GM12891 (cell line): Measurements from ENCODE around the gene ZNF2.

Source experiments
- PAX5 ChIP-seq: IDR thresholded peaks from 2 replicates; pipeline ENCODE4 v1.6.1; 2011; ENCODE audit warnings: low read length, moderate library complexity, mild to moderate bottlenecking; ENCODE audit not compliant: insufficient read depth, severe bottlenecking
- POLR2A ChIP-seq: IDR thresholded peaks from 2 replicates; pipeline ENCODE4 v1.6.1; 2011; ENCODE audit warnings: low read depth, low read length, control low read depth
- POLR2AphosphoS5 ChIP-seq: IDR thresholded peaks from 2 replicates; pipeline ENCODE4 v1.6.1; 2011; ENCODE audit warnings: low read depth, low read length, control low read depth
- POU2F2 ChIP-seq: IDR thresholded peaks from 2 replicates; pipeline ENCODE4 v1.6.1; 2011; ENCODE audit warnings: low read depth, mild to moderate bottlenecking, control low read depth, low read length, moderate library complexity
- SPI1 ChIP-seq: IDR thresholded peaks from 2 replicates; pipeline ENCODE4 v1.6.1; 2011; ENCODE audit warnings: low read depth, low read length, control low read depth
- TAF1 ChIP-seq: IDR thresholded peaks from 2 replicates; pipeline ENCODE4 v1.6.1; 2011; ENCODE audit warnings: low read depth, low read length, control low read depth

DNA sequence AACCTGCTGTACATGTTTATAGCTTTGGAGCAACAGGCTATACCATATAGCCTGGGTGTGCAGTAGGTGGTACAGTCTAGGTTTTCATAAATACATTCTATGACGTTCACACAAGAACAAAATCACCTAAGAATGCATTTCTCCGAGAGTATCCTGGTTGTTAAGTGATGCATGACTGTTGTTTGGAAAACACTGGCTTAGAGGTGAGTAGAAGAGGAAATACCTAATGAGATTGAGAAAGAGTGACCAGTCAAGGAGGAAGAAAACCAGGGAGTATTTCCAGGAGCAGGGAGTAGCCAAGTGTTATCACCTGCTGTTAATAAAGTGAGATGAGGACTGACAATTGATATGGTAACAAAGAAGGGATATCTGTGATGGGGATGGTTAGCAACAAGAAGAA lies 38.8 kb downstream of the ZNF2 start:
- TF ChIP-seq TAF1 (no peak), POLR2AphosphoS5 (no peak), POLR2A (no peak), SPI1 (no peak), POU2F2 (no peak), PAX5 (no peak)
